HUES6 (cell line): ENCODE results near the gene REXO1.
"Not testable (repeated sequence)": the region's sequence is repeated elsewhere in the genome, so short reads cannot be mapped to it uniquely, and the experiment has no call there.

Source experiments
- H3K27ac ChIP-seq: 2 replicates; pipeline ENCODE4 v1.7.0; 2013; ENCODE audit warnings: low read depth, mild to moderate bottlenecking, low read length, inconsistent platforms
- H3K27me3 ChIP-seq: 2 replicates; pipeline ENCODE4 v1.6.1; 2013; ENCODE audit warnings: low read length; ENCODE audit not compliant: control insufficient read depth, insufficient read depth
- H3K36me3 ChIP-seq: 2 replicates; pipeline ENCODE4 v1.6.1; 2013; ENCODE audit warnings: low read length; ENCODE audit not compliant: control insufficient read depth, insufficient read depth
- H3K4me1 ChIP-seq: 2 replicates; pipeline ENCODE4 v1.6.1; 2013; ENCODE audit warnings: low read length; ENCODE audit not compliant: control insufficient read depth, insufficient read depth
- H3K4me3 ChIP-seq: 2 replicates; pipeline ENCODE4 v1.5.1; 2013; ENCODE audit warnings: low read depth, low read length
- H3K9ac ChIP-seq: one replicate; pipeline ENCODE4 v1.6.1; 2013; ENCODE audit warnings: mild to moderate bottlenecking, low read length
- H3K9me3 ChIP-seq: 2 replicates; pipeline ENCODE4 v1.6.1; 2013; ENCODE audit warnings: low read depth, low read length; ENCODE audit not compliant: control insufficient read depth, insufficient read depth

The REXO1 gene

GRCh38 chr19:1883784-1884183 is 35.5 kb upstream of the REXO1 start:
- Histone ChIP-seq H3K4me1 (peaks cover 34% of the 10 kb centered on the region), H3K4me3 (peak overlapping the region; percentile 91), H3K9ac (peak overlapping the region; percentile 85), H3K27me3 (no peaks in the 10 kb centered on the region), H3K9me3 (no peaks in the 10 kb centered on the region), H3K27ac (no peak overlapping the region), H3K36me3 (no peaks in the 10 kb centered on the region)

DNA sequence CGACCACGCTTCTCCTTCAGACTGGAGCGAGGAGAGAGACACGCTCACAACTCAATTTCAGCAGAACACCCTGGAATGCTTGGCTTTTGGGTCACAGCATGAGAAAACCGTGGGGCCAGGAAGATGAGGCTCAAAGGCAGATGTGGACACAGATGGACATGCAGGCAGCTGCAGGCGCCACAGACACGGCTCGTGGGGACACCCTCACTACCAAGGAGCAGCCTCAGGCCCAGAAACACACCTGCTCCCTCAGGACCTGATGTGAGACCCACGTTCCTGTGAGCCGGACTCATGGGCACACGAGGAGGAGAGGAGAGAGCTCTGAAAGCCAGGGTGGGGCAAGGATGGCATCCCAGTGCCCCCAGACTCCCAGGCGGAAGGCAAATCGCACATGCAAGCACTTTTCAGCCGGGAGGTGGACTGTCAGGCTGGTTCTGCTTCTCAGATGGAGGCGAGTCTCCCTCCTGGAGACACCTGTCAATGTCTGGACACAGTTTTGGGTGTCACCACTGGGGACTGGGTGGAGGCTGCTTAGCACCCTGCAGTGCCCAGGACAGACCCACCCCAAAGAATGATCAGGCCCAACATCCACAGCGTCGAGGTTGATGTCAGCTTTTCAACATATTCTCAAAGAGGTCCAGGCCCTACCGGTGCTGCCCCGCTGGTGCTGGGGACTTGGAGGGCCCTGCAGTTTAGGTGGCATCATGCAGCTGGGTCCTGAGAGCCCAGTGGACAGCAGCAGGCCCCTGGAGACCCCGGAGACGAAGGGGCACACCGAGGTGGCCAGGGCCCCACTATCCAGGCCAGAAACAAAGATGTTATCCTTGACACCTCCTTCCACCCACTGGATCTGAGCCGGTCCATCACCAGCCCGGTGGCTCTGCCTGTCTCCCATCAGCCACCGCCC is 34.8 kb upstream of the REXO1 start:
- H3K9ac ChIP-seq: peak overlapping the region; percentile 45
- H3K27ac ChIP-seq: no peak overlapping the region
- H3K36me3 ChIP-seq: no peaks in the 10 kb centered on the region
- H3K9me3 ChIP-seq: no peaks in the 10 kb centered on the region
- H3K4me3 ChIP-seq: peak overlapping the region; percentile 22; the same call in 1 of the 2 replicates
- H3K4me1 ChIP-seq: peaks cover 32% of the 10 kb centered on the region
- H3K27me3 ChIP-seq: no peaks in the 10 kb centered on the region

DNA sequence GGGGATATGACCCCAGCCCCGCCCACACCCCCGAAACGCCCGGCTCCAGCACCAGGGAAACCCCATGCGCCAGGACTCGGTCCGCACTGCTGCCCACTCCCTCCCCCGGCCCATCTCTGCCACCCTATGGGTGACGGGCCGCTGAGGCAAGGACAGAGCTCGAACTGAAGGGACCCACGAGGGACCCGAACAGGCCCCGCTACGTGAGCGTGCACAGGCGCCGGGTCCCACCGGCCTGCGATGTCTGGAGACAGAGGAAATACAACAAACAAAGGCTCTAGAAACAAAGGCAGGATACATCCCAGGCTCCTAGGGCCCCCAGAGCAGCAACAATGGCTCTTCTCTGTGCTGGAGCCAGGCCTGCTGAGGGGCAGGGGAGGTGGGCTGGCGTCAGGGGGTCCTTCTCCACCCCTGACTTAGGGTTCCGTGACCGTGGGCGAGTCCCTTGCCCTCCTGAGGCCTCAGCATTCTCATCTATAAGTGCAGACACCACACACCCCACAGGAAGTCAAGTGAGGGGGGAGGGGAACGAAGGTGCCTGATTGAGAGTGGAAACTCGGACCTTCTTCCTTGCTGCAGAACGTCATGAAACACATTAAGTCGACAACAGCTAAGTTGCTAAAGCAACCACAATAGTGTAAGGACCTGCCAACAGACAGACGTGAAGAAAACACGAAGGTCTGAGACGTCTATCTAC is 34.0 kb upstream of the REXO1 start:
- Histone ChIP-seq H3K27me3 (no peaks in the 10 kb centered on the region), H3K27ac (peak overlapping the region; percentile 25; the same call in 1 of the 2 replicates), H3K4me1 (peaks cover 24% of the 10 kb centered on the region), H3K9ac (peak overlapping the region; percentile 45), H3K9me3 (no peaks in the 10 kb centered on the region), H3K4me3 (peak overlapping the region; percentile 22; the same call in 1 of the 2 replicates), H3K36me3 (no peaks in the 10 kb centered on the region)

GRCh38 chr19:1881393-1882088 is 33.3 kb upstream of the REXO1 start:
- not testable (repeated sequence) for H3K36me3 ChIP-seq, H3K27me3 ChIP-seq, H3K4me3 ChIP-seq, H3K9me3 ChIP-seq, H3K9ac ChIP-seq
- Histone ChIP-seq H3K27ac (peak overlapping the region; percentile 25; the same call in 1 of the 2 replicates), H3K4me1 (peaks cover 22% of the 10 kb centered on the region)

GRCh38 chr19:1880611-1881392 is 32.5 kb upstream of the REXO1 start:
- Histone ChIP-seq H3K27me3 (no peaks in the 10 kb centered on the region), H3K27ac (no peak overlapping the region), H3K36me3 (no peaks in the 10 kb centered on the region), H3K4me3 (no peak overlapping the region), H3K4me1 (peaks cover 22% of the 10 kb centered on the region), H3K9ac (no peak overlapping the region), H3K9me3 (no peaks in the 10 kb centered on the region)

DNA sequence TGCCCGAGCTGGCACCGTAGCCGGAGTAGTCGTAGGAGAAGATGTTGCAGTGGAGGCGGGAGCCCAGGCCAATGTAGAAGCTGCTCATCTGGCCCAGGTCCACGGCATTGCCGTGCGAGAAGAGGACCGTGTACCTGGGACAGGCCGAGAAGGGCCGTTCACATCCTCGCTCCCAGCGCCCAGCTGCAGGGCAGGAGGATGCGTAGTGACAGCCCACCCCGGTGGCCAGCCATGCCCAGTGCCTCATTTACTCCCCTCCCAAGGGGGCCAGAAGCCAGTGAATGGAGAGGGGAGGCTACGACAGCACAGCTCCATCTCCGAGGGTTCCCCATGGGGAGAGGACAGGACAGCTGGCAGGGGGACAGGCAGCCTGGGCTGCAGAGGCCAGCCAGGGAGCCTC is 31.7 kb upstream of the REXO1 start:
- not testable (repeated sequence) for H3K4me3 ChIP-seq, H3K9ac ChIP-seq
- H3K4me1 ChIP-seq: peaks cover 23% of the 10 kb centered on the region

DNA sequence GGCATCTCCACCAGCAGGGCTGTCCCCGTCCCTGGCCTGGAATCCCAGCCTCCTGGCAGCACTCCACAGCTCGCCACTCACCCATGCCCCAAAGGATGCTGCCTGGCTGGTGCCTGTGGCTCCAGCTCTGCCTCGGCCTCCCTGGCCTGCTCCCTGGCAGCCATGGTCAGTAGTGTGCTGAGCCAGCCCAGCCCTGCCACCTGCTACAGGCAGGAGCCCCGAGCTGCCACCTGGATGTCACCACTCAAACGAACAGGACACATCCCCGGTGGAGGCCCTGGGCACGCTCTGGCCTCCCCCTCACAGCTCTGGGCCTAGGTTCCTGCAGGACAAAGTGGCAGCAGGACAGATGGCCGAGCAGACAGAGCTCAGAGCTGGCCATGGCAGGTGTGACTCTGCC is 30.3 kb upstream of the REXO1 start:
- not testable (repeated sequence) for H3K9me3 ChIP-seq, H3K9ac ChIP-seq, H3K36me3 ChIP-seq, H3K27me3 ChIP-seq, H3K4me3 ChIP-seq, H3K27ac ChIP-seq
- H3K4me1 ChIP-seq: peaks cover 16% of the 10 kb centered on the region

More for the DNA sequence above, 31.7 kb upstream of the REXO1 start:
- H3K27me3 ChIP-seq, H3K27ac ChIP-seq, H3K36me3 ChIP-seq, H3K9me3 ChIP-seq: not testable (repeated sequence)

DNA sequence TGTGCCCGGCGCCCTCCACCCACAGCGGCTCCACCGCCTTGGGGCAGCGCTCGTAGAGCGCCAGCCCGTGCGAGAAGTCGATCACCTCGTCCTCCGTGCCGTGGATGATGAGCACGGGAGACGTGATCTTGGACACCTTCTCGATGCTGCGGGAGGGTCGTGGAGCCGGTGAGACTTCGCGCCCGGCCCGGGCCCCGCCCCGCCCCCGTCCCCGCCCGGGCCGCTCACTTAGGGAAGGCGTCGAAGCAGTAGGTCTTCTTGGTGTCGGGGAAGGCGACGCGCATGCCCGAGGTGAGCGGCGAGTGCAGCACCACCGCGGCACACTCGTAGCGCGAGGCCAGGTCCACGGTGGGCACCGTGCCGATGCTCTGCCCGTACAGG is 29.0 kb upstream of the REXO1 start:
- not testable (repeated sequence) for H3K4me1 ChIP-seq, H3K9me3 ChIP-seq
- peak overlapping the region; percentile 41 for H3K4me3 ChIP-seq

GRCh38 chr19:1876496-1877279 is 28.4 kb upstream of the REXO1 start:
- Histone ChIP-seq H3K27ac (peak overlapping the region; percentile 1; the same call in 1 of the 2 replicates), H3K4me3 (peak overlapping the region; percentile 91), H3K9ac (peak overlapping the region; percentile 92)
- H3K4me1 ChIP-seq, H3K36me3 ChIP-seq, H3K27me3 ChIP-seq, H3K9me3 ChIP-seq: not testable (repeated sequence)

More for the DNA sequence above, 29.0 kb upstream of the REXO1 start:
- not testable (repeated sequence) for H3K9ac ChIP-seq, H3K27me3 ChIP-seq, H3K27ac ChIP-seq, H3K36me3 ChIP-seq
